PC-9 (cell line): Measurements from ENCODE around the gene NOX3.

ENCODE experiments used
- CTCF ChIP-seq: fragments of 200-600 bp; sonication (generic); conservative IDR thresholded peaks from 2 replicates; pipeline ENCODE4 v1.6.1; 2017; ENCODE audit warnings: mixed run types, antibody characterized with exemption, mild to moderate bottlenecking, moderate library complexity
- EZH2 ChIP-seq: fragments of 200-600 bp; sonication (generic); IDR thresholded peaks from 2 replicates; pipeline ENCODE4 v1.8.0; 2017; ENCODE audit warnings: antibody characterized with exemption, low read depth

GRCh38 chr6:155400654-155400965 is 55.0 kb downstream of the NOX3 start:
- TF ChIP-seq CTCF (no peak), EZH2 (no peak)
